PC-9 (cell line): ENCODE results near the gene HMGCS1. TPM values are rescaled to one million over a fixed set of nuclear protein-coding genes. Genes with fewer than 3 reads are reported as not detected.

Source experiments
- BruUV-seq: library from RNA; stranded (reverse); fragments of 400-500 nt; replicated peaks from 2 replicates; lab custom pipeline; 2021; lab: Mats Ljungman, UMichigan
- CTCF ChIA-PET: fragments of 300-600 bp; sonication (Branson Sonifier 250); formaldehyde crosslinking; loops from one replicate; lab custom pipeline; 2022; ENCODE audit warnings: antibody characterized with exemption; lab: Charles Lee
- POLR2A ChIA-PET: fragments of 300-600 bp; sonication (Branson Sonifier 250); formaldehyde crosslinking; loops from one replicate; lab custom pipeline; 2022; ENCODE audit warnings: antibody characterized with exemption; ENCODE audit not compliant: unreplicated experiment; lab: Charles Lee
- DNase-seq, 2 experiments: peaks; one replicate each; pipeline versions ENCODE4 v3.0.0 to v3.0.0-alpha.2; 2015 to 2022; ENCODE audit warnings: mixed read lengths in 1 of 2
- H2AFZ ChIP-seq: fragments of 200-600 bp; sonication (generic); 2 replicates; pipeline ENCODE4 v1.8.1; 2017; ENCODE audit warnings: antibody characterized with exemption
- H3F3A ChIP-seq: fragments of 200-600 bp; sonication (generic); 2 replicates; pipeline ENCODE4 v1.8.1; 2017; ENCODE audit warnings: antibody characterized with exemption, mild to moderate bottlenecking, low read depth; ENCODE audit not compliant: insufficient read depth
- H3K27ac ChIP-seq: fragments of 200-600 bp; sonication (generic); 2 replicates; pipeline ENCODE4 v1.6.1; 2016; ENCODE audit warnings: mixed run types
- H3K27me3 ChIP-seq: fragments of 200-600 bp; sonication (generic); 2 replicates; pipeline ENCODE4 v1.6.1; 2016; ENCODE audit warnings: low read depth, mixed run types; ENCODE audit not compliant: insufficient read depth
- H3K36me3 ChIP-seq: fragments of 200-600 bp; sonication (generic); 2 replicates; pipeline ENCODE4 v1.6.1; 2016; ENCODE audit warnings: low read depth, mixed run types
- H3K4me1 ChIP-seq: fragments of 200-600 bp; sonication (generic); replicated peaks from 2 replicates; pipeline ENCODE4 v1.6.1; 2016; ENCODE audit warnings: mixed run types; ENCODE audit not compliant: insufficient read depth
- H3K4me2 ChIP-seq: fragments of 200-600 bp; sonication (generic); 2 replicates; pipeline ENCODE4 v1.6.1; 2017; ENCODE audit warnings: mixed run types
- H3K4me3 ChIP-seq: fragments of 200-600 bp; sonication (generic); 2 replicates; pipeline ENCODE4 v1.6.1; 2016; ENCODE audit warnings: mixed run types
- H3K79me2 ChIP-seq: fragments of 200-600 bp; sonication (generic); 2 replicates; pipeline ENCODE4 v1.6.1; 2017; ENCODE audit warnings: low read depth, mixed run types
- H3K9me2 ChIP-seq: fragments of 200-600 bp; sonication (generic); 2 replicates; pipeline ENCODE4 v1.8.1; 2017; ENCODE audit warnings: mild to moderate bottlenecking; ENCODE audit not compliant: insufficient read depth
- H3K9me3 ChIP-seq: fragments of 200-600 bp; sonication (generic); 2 replicates; pipeline ENCODE4 v1.8.1; 2016; ENCODE audit warnings: low read depth; ENCODE audit not compliant: insufficient read depth
- H4K20me1 ChIP-seq: fragments of 200-600 bp; sonication (generic); 2 replicates; pipeline ENCODE4 v1.8.1; 2017; ENCODE audit not compliant: insufficient read depth
- CTCF ChIP-seq: fragments of 200-600 bp; sonication (generic); conservative IDR thresholded peaks from 2 replicates; pipeline ENCODE4 v1.6.1; 2017; ENCODE audit warnings: mixed run types, antibody characterized with exemption, mild to moderate bottlenecking, moderate library complexity
- EZH2 ChIP-seq: fragments of 200-600 bp; sonication (generic); IDR thresholded peaks from 2 replicates; pipeline ENCODE4 v1.8.0; 2017; ENCODE audit warnings: antibody characterized with exemption, low read depth
- intact Hi-C: fragments of 100-400 bp; cut with micrococcal nuclease; formaldehyde crosslinking; loops from one replicate; pipeline ENCODE4 v1.10.0; 2022; ENCODE audit not compliant: unreplicated experiment
- total RNA-seq: library from RNA; stranded (reverse); gene quantifications from 2 replicates; pipeline ENCODE4 v1.2.3, GENCODE V29; 2021

Gene HMGCS1
- total RNA-seq, 1 experiment from 2014 or later = 189 TPM

GRCh38 chr5:43294226-43294625 lies 19.0 kb downstream of the HMGCS1 start:
- Histone ChIP-seq H3K27ac (peak overlapping the region; percentile 38), H3K9me3 (no peaks in the 10 kb centered on the region), H3K4me1 (peaks cover 15% of the 10 kb centered on the region), H2AFZ (no peak overlapping the region), H3K4me2 (0 out of 2 replicates have a peak overlapping the region, but pooled peaks have one; percentile 1), H3K79me2 (peaks cover 20% of the 10 kb centered on the region), H3K9me2 (no peaks in the 10 kb centered on the region), H3F3A (peaks cover 45% of the 10 kb centered on the region; the same call in 1 of the 2 replicates), H4K20me1 (peaks cover 38% of the 10 kb centered on the region), H3K4me3 (no peak overlapping the region), H3K36me3 (peaks cover 89% of the 10 kb centered on the region), H3K27me3 (no peaks in the 10 kb centered on the region)
- intact Hi-C loops = no loop called here
- CTCF ChIA-PET = interaction anchor here (0.6 kb wide), 2 partner anchors 231 to 248 kb away, joined by 3 to 4 read pairs; no protein-coding TSS in a partner anchor
- no TSS peak for BruUV-seq
- POLR2A ChIA-PET = interaction anchor here (0.7 kb wide), 1 partner anchor 18 kb away, joined by 5 read pairs; no protein-coding TSS in a partner anchor
- no peak for TF ChIP-seq EZH2
- TF ChIP-seq CTCF = no peak
- peak in 1 of 2 experiments; percentile 71 for DNase-seq

GRCh38 chr5:43290726-43291125 lies 22.5 kb downstream of the HMGCS1 start:
- CTCF ChIA-PET = no interaction called here

GRCh38 chr5:43288269-43288831 lies 24.9 kb downstream of the HMGCS1 start:
- Histone ChIP-seq H3K79me2 (no peaks in the 10 kb centered on the region), H3K4me3 (no peak overlapping the region), H3K27me3 (no peaks in the 10 kb centered on the region), H3K27ac (peak overlapping the region; percentile 2; the same call in 1 of the 2 replicates), H3K4me1 (no peaks in the 10 kb centered on the region), H3K9me2 (no peaks in the 10 kb centered on the region), H3F3A (peaks cover 46% of the 10 kb centered on the region; the same call in 1 of the 2 replicates), H3K9me3 (no peaks in the 10 kb centered on the region), H3K36me3 (peaks cover 51% of the 10 kb centered on the region), H2AFZ (no peak overlapping the region), H4K20me1 (no peaks in the 10 kb centered on the region), H3K4me2 (no peak overlapping the region)
- intact Hi-C loops = no loop called here
- CTCF ChIA-PET = interaction anchor here (0.8 kb wide), 1 partner anchor 196 kb away, joined by 5 read pairs; no protein-coding TSS in a partner anchor
- no peak for TF ChIP-seq CTCF
- POLR2A ChIA-PET = interaction anchor here (0.6 kb wide), 1 partner anchor 167 kb away, joined by 17 read pairs; no protein-coding TSS in a partner anchor
- DNase-seq = no peak
- BruUV-seq = no TSS peak

More at GRCh38 chr5:43290726-43291125, 22.5 kb downstream of the HMGCS1 start:
- Histone ChIP-seq H3K4me1 (peaks cover 15% of the 10 kb centered on the region), H3K79me2 (0 out of 2 replicates have a peak, but pooled peaks cover 6% of the 10 kb centered on the region), H3K9me3 (no peaks in the 10 kb centered on the region), H2AFZ (no peak overlapping the region), H3K36me3 (peaks cover 74% of the 10 kb centered on the region), H3K4me2 (no peak overlapping the region), H3K27me3 (no peaks in the 10 kb centered on the region), H3K9me2 (no peaks in the 10 kb centered on the region), H3F3A (peaks cover 69% of the 10 kb centered on the region; the same call in 1 of the 2 replicates), H3K27ac (no peak overlapping the region), H3K4me3 (no peak overlapping the region), H4K20me1 (peaks cover 14% of the 10 kb centered on the region; the same call in 1 of the 2 replicates)
- no peak for DNase-seq
- intact Hi-C loops = no loop called here
- TF ChIP-seq CTCF = no peak
- TF ChIP-seq EZH2 = no peak
- POLR2A ChIA-PET = no interaction called here
- no TSS peak for BruUV-seq
